ENCODE data around the gene RDH14.

Gene RDH14

GRCh38 chr2:18520451-18521425 is 39.7 kb downstream of the RDH14 start:
- DNase-seq, result peak; percentile 70

GRCh38 chr2:18519914-18520450 is 40.5 kb downstream of the RDH14 start:
- DNase-seq, result no peak

- no peak for DNase-seq
Measured at GRCh38 chr2:18518116-18519111, 42.0 kb downstream of the RDH14 start.

GRCh38 chr2:18517386-18517785 is 43.1 kb downstream of the RDH14 start:
- DNase-seq, result no peak

GRCh38 chr2:18516112-18516511 is 44.3 kb downstream of the RDH14 start:
- DNase-seq, result no peak

- no peak for DNase-seq
Measured at GRCh38 chr2:18514526-18515461, 45.7 kb downstream of the RDH14 start.

- DNase-seq, result no peak
Measured at GRCh38 chr2:18510775-18511174, 49.7 kb downstream of the RDH14 start.

GRCh38 chr2:18506883-18507509 is 53.5 kb downstream of the RDH14 start:
- DNase-seq, result no peak

- DNase-seq, result no peak
Measured at GRCh38 chr2:18505703-18506341, 54.6 kb downstream of the RDH14 start.
